ENCODE results near the gene ZIC2. TPM values are rescaled to one million over a fixed set of nuclear protein-coding genes. Genes with fewer than 3 reads are reported as not detected.

The ZIC2 gene
- total RNA-seq, 3 donors from 2014 or later: 0.09 to 0.31 TPM; not detected in 1

- no peak for TF ChIP-seq CTCF (IDR thresholded peaks at IDR 0.05)
- Histone ChIP-seq H3K36me3 (ENCODE audit: low read depth) (no peaks in the 10 kb centered on the region), H3K4me1 (ENCODE audit: low read depth) (peaks cover 18% of the 10 kb centered on the region), H3K4me3 (no peak overlapping the region), H3K9me3 (no peaks in the 10 kb centered on the region)
- intact Hi-C loops (cut with DNase I, micrococcal nuclease): no loop called here
- ATAC-seq: no peak
- DNase-seq: no peak
These were observed 19.9 kb upstream of the ZIC2 start for GRCh38 chr13:99961636-99962035.

DNA sequence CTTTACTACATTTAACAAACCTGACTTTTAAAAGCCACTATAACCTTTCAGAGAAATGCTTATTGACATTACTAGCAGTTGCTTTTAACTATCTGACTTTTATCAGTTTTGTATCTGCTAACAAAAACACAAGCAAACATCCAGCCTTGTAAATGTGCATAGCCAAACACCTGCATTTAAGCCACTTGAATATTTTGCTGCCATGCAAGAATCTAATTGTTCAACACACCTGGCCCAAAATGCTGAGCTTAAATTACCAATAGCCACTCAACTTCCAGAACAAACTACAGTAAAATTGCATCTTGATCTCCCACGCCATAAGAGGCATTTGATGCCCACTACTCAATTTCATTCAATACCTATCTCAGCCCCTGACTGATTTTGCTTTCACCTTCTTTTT lies 19.3 kb upstream of the ZIC2 start:
- intact Hi-C loops (cut with DNase I, micrococcal nuclease): no loop called here
- ATAC-seq (no peak), DNase-seq (no peak)
- H3K36me3 ChIP-seq (ENCODE audit: low read depth): no peaks in the 10 kb centered on the region
- no peak for TF ChIP-seq CTCF (IDR thresholded peaks at IDR 0.05)
- H3K9me3 ChIP-seq: no peaks in the 10 kb centered on the region
- H3K4me1 ChIP-seq (ENCODE audit: low read depth): peaks cover 12% of the 10 kb centered on the region
- no peak overlapping the region for H3K4me3 ChIP-seq

GRCh38 chr13:99963816-99964339 lies 17.7 kb upstream of the ZIC2 start:
- Histone ChIP-seq H3K4me1 (ENCODE audit: low read depth) (peaks cover 20% of the 10 kb centered on the region), H3K36me3 (ENCODE audit: low read depth) (no peaks in the 10 kb centered on the region), H3K9me3 (no peaks in the 10 kb centered on the region), H3K4me3 (no peak overlapping the region)
- no peak for ATAC-seq
- no peak for DNase-seq
- no peak for TF ChIP-seq CTCF (IDR thresholded peaks at IDR 0.05)
- intact Hi-C loops (cut with DNase I, micrococcal nuclease): no loop called here

- Histone ChIP-seq H3K36me3 (ENCODE audit: low read depth) (no peaks in the 10 kb centered on the region), H3K4me1 (ENCODE audit: low read depth) (peaks cover 24% of the 10 kb centered on the region), H3K9me3 (no peaks in the 10 kb centered on the region), H3K4me3 (no peak overlapping the region)
- no peak for DNase-seq
- ATAC-seq: no peak
- intact Hi-C loops (cut with DNase I, micrococcal nuclease): no loop called here
- no peak for TF ChIP-seq CTCF (IDR thresholded peaks at IDR 0.05)
These were observed 16.1 kb upstream of the ZIC2 start for GRCh38 chr13:99965329-99966000.

DNA sequence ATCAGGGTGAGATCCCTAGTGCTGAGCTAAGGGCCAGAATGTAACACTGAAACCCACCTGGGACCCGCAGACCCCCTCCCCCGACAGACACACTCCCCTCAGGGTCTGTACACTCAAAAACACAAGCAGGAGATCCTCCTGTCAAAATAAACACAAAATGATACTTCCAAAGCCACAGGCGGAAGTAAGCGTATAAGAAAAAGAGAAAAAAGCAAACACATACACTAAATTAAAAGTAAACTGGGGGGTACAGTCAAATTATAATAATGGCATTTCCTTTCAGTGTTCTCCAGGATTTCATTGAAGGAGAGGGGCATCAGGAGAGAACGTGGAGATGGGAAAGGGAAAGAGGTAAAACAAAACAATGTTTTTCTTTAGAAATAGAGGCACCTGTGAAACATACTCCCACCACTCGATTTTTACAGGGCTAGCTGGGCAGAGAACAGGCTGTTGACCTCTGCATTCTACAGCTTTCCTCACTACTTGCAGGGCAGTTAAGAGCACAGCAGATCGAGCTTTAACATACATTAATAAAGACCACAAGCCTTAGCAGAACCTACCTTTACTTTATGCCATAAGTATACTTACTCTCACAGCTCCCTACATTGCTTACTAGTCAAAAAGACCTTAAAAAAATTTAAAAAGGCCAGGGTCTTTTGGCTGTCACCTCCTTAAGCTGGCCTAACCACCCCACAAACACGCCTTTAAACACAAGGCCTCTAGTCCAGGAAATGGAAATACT lies 15.3 kb upstream of the ZIC2 start:
- ATAC-seq (no peak), DNase-seq (no peak)
- Histone ChIP-seq H3K36me3 (ENCODE audit: low read depth) (no peaks in the 10 kb centered on the region), H3K4me1 (ENCODE audit: low read depth) (peaks cover 31% of the 10 kb centered on the region), H3K4me3 (no peak overlapping the region), H3K9me3 (no peaks in the 10 kb centered on the region)
- intact Hi-C loops (cut with DNase I, micrococcal nuclease): no loop called here
- no peak for TF ChIP-seq CTCF (IDR thresholded peaks at IDR 0.05)

All from mucosa of descending colon (tissue), 3 donors.